K562 (cell line): Measurements from ENCODE around the gene ACOT7. TPM values are rescaled to one million over a fixed set of nuclear protein-coding genes. Genes with fewer than 3 reads are reported as not detected.
A peak's percentile ranks its signal among the peaks of the same experiment; 100 is the strongest.

Source experiments
- ATAC-seq: fragments of 200-7000 bp; cut with Tn5 transposase; 3 replicates; pipeline ENCODE4 v1.9.1; 2020; ENCODE audit warnings: moderate library complexity
- BruUV-seq: library from RNA; stranded (reverse); fragments of 400-500 nt; replicated peaks from 2 replicates; lab custom pipeline; 2021; lab: Mats Ljungman, UMichigan
- CTCF ChIA-PET: fragments of 300-600 bp; formaldehyde crosslinking; extraction: SDS; loops from one replicate; lab custom pipeline; 2021; ENCODE audit warnings: low intra/inter-chr PET ratio; lab: Yijun Ruan, JAX
- POLR2A ChIA-PET: fragments of 300-600, 350-650 bp; sonication (Branson Sonifier 250); formaldehyde crosslinking; extraction: SDS; loops from one replicate; lab custom pipeline; 2021; ENCODE audit warnings: antibody characterized with exemption, inconsistent platforms; lab: Yijun Ruan, JAX
- DNase-seq, 4 experiments: peaks; one replicate each; pipeline versions ENCODE4 v3.0.0 to v3.0.0-alpha.2; 2011 to 2018; ENCODE audit warnings: low spot score in 3 of 4, mixed read lengths in 3 of 4; ENCODE audit errors: extremely low read depth in 1 of 4
- FAIRE-seq: peaks from 2 replicates; lab custom pipeline; 2011; peaks lifted over from hg19 to GRCh38; lab: Jason Lieb, UNC
- H2AFZ ChIP-seq: 2 replicates; pipeline ENCODE4 v1.6.0; 2011; ENCODE audit warnings: low read depth, low read length, control low read depth, inconsistent platforms
- H3K27ac ChIP-seq: fragments of 200-600 bp; 3 replicates; pipeline ENCODE4 v1.8.0; 2011; ENCODE audit warnings: low read depth, mild to moderate bottlenecking, control low read depth, inconsistent platforms, low read length, moderate library complexity, mixed read lengths; ENCODE audit errors: extremely low read depth
- H3K27me3 ChIP-seq, 2 experiments: fragments of 300-600 bp in 1 of 2; 2 replicates in 1 of 2; 3 replicates in 1 of 2; pipeline versions ENCODE4 v1.6.0 to v1.8.0; 2011; ENCODE audit warnings: inconsistent platforms in 2 of 2, low read length in 2 of 2, mild to moderate bottlenecking in 1 of 2, mixed read lengths in 1 of 2, moderate library complexity in 1 of 2; ENCODE audit not compliant: control insufficient read depth in 2 of 2, insufficient read depth in 2 of 2
- H3K36me3 ChIP-seq: fragments of 300-600 bp; 3 replicates; pipeline ENCODE4 v1.8.0; 2011; ENCODE audit warnings: mild to moderate bottlenecking, low read length, inconsistent platforms; ENCODE audit not compliant: control insufficient read depth, insufficient read depth
- H3K4me1 ChIP-seq, 2 experiments: fragments of 200-600 bp in 1 of 2; replicated peaks in 1 of 2; 2 replicates in 1 of 2; 3 replicates in 1 of 2; pipeline versions ENCODE4 v1.5.1 to v1.8.0; 2011; ENCODE audit warnings: inconsistent platforms in 2 of 2, low read length in 2 of 2, mild to moderate bottlenecking in 1 of 2, mixed read lengths in 1 of 2, moderate library complexity in 1 of 2; ENCODE audit not compliant: control insufficient read depth in 2 of 2, insufficient read depth in 2 of 2
- H3K4me2 ChIP-seq: 2 replicates; pipeline ENCODE4 v1.6.1; 2011; ENCODE audit warnings: low read length, control low read depth, inconsistent platforms, mixed read lengths; ENCODE audit not compliant: insufficient read depth
- H3K4me3 ChIP-seq: fragments of 200-600 bp; sonication (generic), shearing (Covaris generic); 2 replicates; pipeline ENCODE4 v1.5.1; 2016; ENCODE audit warnings: control low read depth, inconsistent platforms
- H3K79me2 ChIP-seq: fragments of 200-600 bp; 3 replicates; pipeline ENCODE4 v1.8.0; 2011; ENCODE audit warnings: low read length, inconsistent platforms; ENCODE audit not compliant: control insufficient read depth, insufficient read depth
- H3K9ac ChIP-seq, 2 experiments: 2 replicates each; pipeline versions ENCODE4 v1.6.0 to v1.6.1; 2011; ENCODE audit warnings: low read depth in 2 of 2, low read length in 2 of 2, control low read depth in 1 of 2, inconsistent platforms in 1 of 2, mild to moderate bottlenecking in 1 of 2, mixed read lengths in 1 of 2; ENCODE audit not compliant: insufficient read depth in 1 of 2
- H3K9me1 ChIP-seq: one replicate; pipeline ENCODE4 v1.6.0; 2011; ENCODE audit warnings: inconsistent platforms, mild to moderate bottlenecking, low read length, moderate library complexity; ENCODE audit not compliant: control insufficient read depth, insufficient read depth
- H3K9me3 ChIP-seq: replicated peaks from 2 replicates; pipeline ENCODE4 v1.5.1; 2011; ENCODE audit warnings: low read depth, low read length, inconsistent platforms; ENCODE audit not compliant: control insufficient read depth, insufficient read depth
- H4K20me1 ChIP-seq: replicated peaks from 2 replicates; pipeline ENCODE4 v1.6.1; 2011; ENCODE audit warnings: low read length, inconsistent platforms, mixed read lengths; ENCODE audit not compliant: control insufficient read depth, insufficient read depth
- ARID2 ChIP-seq: fragments of 450-650 bp; IDR thresholded peaks from 2 replicates; pipeline ENCODE4 v1.6.1; 2017; ENCODE audit warnings: antibody characterized with exemption, mild to moderate bottlenecking
- ATF7 ChIP-seq: fragments of 450-650 bp; IDR thresholded peaks from 2 replicates; pipeline ENCODE4 v1.7.1; 2014; ENCODE audit warnings: mild to moderate bottlenecking, moderate library complexity
- GATAD2B ChIP-seq: fragments of 450-650 bp; IDR thresholded peaks from 2 replicates; pipeline ENCODE4 v1.6.1; 2017; ENCODE audit warnings: mild to moderate bottlenecking, borderline replicate concordance
- HIVEP1 ChIP-seq: fragments of 250-450 bp; sonication (Bioruptor Pico); IDR thresholded peaks from 2 replicates; pipeline ENCODE4 v1.4.0; 2020; ENCODE audit warnings: mild to moderate bottlenecking
- KDM5B ChIP-seq: fragments of 200-600 bp; sonication (generic); IDR thresholded peaks from 2 replicates; pipeline ENCODE4 v1.6.1; 2012; ENCODE audit warnings: low read depth, mild to moderate bottlenecking, moderate library complexity, low read length, control low read depth, inconsistent platforms; ENCODE audit not compliant: insufficient replicate concordance
- LARP7 ChIP-seq: fragments of 450-650 bp; IDR thresholded peaks from 2 replicates; pipeline ENCODE4 v1.6.1; 2016
- NR1H2 ChIP-seq: sonication (generic); formaldehyde crosslinking; IDR thresholded peaks from 2 replicates; pipeline ENCODE4 v1.4.0; 2020; ENCODE audit warnings: mild to moderate bottlenecking, missing genetic modification reagents
- POLR2AphosphoS2 ChIP-seq: IDR thresholded peaks from 2 replicates; pipeline ENCODE4 v1.6.1; 2012; ENCODE audit warnings: low read length, improper control_type of control experiment
- SMARCA4 ChIP-seq: fragments of 450-650 bp; IDR thresholded peaks from 2 replicates; pipeline ENCODE4 v1.6.1; 2016
- TCFL5 ChIP-seq: fragments of 250-450 bp; sonication (Bioruptor Pico); conservative IDR thresholded peaks from 2 replicates; pipeline ENCODE4 v1.6.1; 2021; ENCODE audit warnings: mild to moderate bottlenecking, moderate library complexity, matching md5 sums
- ZNF384 ChIP-seq: IDR thresholded peaks from 2 replicates; pipeline ENCODE4 v1.6.1; 2012; ENCODE audit warnings: low read depth, low read length, improper control_type of control experiment
- ZNF551 ChIP-seq: fragments of 250-450 bp; sonication (Bioruptor Pico); IDR thresholded peaks from 2 replicates; pipeline ENCODE4 v1.5.0; 2021; ENCODE audit warnings: mild to moderate bottlenecking, moderate library complexity
- WGBS: fragments of 100-300 bp; shearing (Covaris generic); methylation state at CpG from one replicate; pipeline ENCODE4 v1.1.6; 2016; ENCODE audit warnings: low coverage, mixed read lengths; ENCODE audit not compliant: insufficient coverage; ENCODE audit errors: missing lambda C conversion rate; 5-methylcytosine and 5-hydroxymethylcytosine counted together
- in situ Hi-C: fragments of 300-500 bp; cut with MboI; formaldehyde crosslinking; loops from 4 replicates; pipeline ENCODE4 v1.15.0; 2018; ENCODE audit warnings: inconsistent platforms, mixed read lengths
- intact Hi-C: fragments of 100-400 bp; cut with micrococcal nuclease; formaldehyde crosslinking; loops from 2 replicates; pipeline ENCODE4 v1.14.2; 2022
- polyA plus RNA-seq, 8 experiments: library from polyadenylated mRNA; depleted of rRNA in 4 of 8; stranded (reverse) in 5 of 8; unstranded in 3 of 8; fragments of >200 nt; fragmentation: Nextera tagmentation in 2 of 8; fragmentation: Illumina TruSeq in 1 of 8; extraction: Ambion mirVana in 2 of 8; extraction: Trizol in 1 of 8; gene quantifications; 2 replicates each; pipeline versions ENCODE4 v1.2.1 to v1.2.3, GENCODE V29; 2011 to 2014; ENCODE audit warnings: inconsistent platforms in 1 of 8, missing spikeins in 1 of 8
- total RNA-seq, 7 experiments: library from RNA; depleted of rRNA in 6 of 7; stranded (reverse); fragments of >200 nt in 6 of 7; fragmentation: Illumina TruSeq in 2 of 7; extraction: Trizol in 2 of 7; gene quantifications; 2 replicates each; pipeline versions ENCODE4 v1.2.1 to v1.2.3, GENCODE V29; 2011 to 2021; ENCODE audit warnings: low replicate concordance in 1 of 7
- TF ChIP-seq, protein P1 (sequence below): fragments of 450-650 bp; IDR thresholded peaks from 2 replicates; pipeline ENCODE4 v1.6.1; 2017; ENCODE audit warnings: mild to moderate bottlenecking, moderate library complexity
- TF ChIP-seq, protein P2 (sequence below), 2 experiments: fragments of 450-650 bp; IDR thresholded peaks; 2 replicates each; pipeline ENCODE4 v1.6.1; 2016
- TF ChIP-seq, protein P3 (sequence below): fragments of 150-350 bp; conservative IDR thresholded peaks from 2 replicates; pipeline ENCODE4 v1.6.1; 2014; ENCODE audit warnings: low read length

ACOT7 gene
- total and polyA plus RNA-seq, 9 of the 15 experiments (the other 6 are each of a cell fraction or from before 2014, with no cell fraction given): 7.0 to 92.6 (median 37.2) TPM

DNA sequence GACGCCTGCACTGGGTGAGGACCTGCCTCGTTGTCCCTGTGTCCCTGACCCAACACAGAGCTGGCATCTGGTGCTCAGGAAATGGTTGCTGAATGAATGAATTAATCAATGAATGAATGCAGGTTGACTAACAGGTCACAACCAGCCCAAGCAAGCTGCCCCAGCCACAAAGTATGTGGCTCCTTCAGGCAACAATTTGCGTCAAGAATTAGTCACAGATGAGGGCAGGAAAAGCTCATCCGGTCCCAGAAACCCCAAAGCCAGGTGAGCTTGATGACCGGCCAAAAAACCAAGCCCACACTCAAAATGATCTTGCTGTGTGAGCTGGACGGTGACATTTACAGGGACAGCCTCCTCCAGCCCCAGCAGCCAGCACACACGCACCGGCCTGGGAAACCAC, 92.0 kb downstream of the ACOT7 start (continued):
- TF ChIP-seq, protein P1, sequence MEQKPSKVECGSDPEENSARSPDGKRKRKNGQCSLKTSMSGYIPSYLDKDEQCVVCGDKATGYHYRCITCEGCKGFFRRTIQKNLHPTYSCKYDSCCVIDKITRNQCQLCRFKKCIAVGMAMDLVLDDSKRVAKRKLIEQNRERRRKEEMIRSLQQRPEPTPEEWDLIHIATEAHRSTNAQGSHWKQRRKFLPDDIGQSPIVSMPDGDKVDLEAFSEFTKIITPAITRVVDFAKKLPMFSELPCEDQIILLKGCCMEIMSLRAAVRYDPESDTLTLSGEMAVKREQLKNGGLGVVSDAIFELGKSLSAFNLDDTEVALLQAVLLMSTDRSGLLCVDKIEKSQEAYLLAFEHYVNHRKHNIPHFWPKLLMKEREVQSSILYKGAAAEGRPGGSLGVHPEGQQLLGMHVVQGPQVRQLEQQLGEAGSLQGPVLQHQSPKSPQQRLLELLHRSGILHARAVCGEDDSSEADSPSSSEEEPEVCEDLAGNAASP: no peak
- TF ChIP-seq, protein P2, sequence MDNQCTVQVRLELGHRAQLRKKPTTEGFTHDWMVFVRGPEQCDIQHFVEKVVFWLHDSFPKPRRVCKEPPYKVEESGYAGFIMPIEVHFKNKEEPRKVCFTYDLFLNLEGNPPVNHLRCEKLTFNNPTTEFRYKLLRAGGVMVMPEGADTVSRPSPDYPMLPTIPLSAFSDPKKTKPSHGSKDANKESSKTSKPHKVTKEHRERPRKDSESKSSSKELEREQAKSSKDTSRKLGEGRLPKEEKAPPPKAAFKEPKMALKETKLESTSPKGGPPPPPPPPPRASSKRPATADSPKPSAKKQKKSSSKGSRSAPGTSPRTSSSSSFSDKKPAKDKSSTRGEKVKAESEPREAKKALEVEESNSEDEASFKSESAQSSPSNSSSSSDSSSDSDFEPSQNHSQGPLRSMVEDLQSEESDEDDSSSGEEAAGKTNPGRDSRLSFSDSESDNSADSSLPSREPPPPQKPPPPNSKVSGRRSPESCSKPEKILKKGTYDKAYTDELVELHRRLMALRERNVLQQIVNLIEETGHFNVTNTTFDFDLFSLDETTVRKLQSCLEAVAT (IDR thresholded peaks at IDR 0.05): no peak
- TF ChIP-seq ZNF384 (no peak), LARP7 (no peak), POLR2AphosphoS2 (no peak), NR1H2 (CRISPR knock-in tag) (no peak), ARID2 (no peak)
- TF ChIP-seq, all 486 proteins: peak for 0

DNA sequence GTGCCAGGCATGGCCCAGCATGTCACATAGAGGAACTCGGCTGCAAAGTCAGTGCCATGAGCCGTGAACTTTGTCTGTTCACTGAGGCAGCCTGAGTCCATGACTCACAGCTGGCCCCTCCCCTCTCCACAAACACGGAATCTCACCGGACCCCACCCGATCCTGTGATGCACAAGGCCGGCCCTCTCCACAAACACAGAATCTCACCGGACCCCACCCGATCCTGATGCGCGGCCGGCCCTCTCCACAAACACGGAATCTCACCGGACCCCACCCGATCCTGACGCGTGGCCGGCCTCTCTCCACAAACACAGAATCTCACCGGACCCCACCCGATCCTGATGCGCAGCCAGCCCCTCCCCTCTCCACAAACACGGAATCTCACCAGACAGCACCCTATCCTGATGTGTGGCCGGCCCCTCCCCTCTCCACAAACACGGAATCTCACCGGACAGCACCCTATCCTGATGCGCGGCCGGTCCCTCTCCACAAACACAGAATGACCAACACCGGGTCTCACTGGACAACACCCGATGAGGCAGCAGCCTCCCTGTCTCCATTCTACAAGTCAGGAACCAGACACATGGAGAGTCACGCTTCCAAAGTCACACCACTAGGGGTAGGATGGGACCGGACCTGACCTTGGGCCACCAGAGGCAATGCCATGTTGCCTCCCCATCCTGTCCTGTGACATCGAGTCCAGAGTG, 93.1 kb downstream of the ACOT7 start:
- Histone ChIP-seq H3K4me1 (peaks cover 0 to 10% of the 10 kb centered on the region in 2 experiments; a peak in 2 of 5 replicates), H3K9me1 (no peaks in the 10 kb centered on the region), H3K4me3 (no peak overlapping the region), H3K79me2 (no peaks in the 10 kb centered on the region), H3K27me3 (no peaks in the 10 kb centered on the region), H3K4me2 (no peak overlapping the region), H2AFZ (no peak overlapping the region), H3K9ac (peak overlapping the region in 1 of 2 experiments; percentile 33; a peak in 1 of 4 replicates), H3K27ac (no peak overlapping the region), H3K9me3 (no peaks in the 10 kb centered on the region), H4K20me1 (peaks cover 7% of the 10 kb centered on the region), H3K36me3 (0 out of 3 replicates have a peak, but pooled peaks cover 2% of the 10 kb centered on the region)
- no peak for DNase-seq
- in situ Hi-C loops (no loop called here), intact Hi-C loops (no loop called here)
- ChIA-PET CTCF (no interaction called here), POLR2A (interaction anchor here (0.6 to 0.7 kb wide), 2 partner anchors 10 to 390 kb away, joined by 4 read pairs; no protein-coding TSS in a partner anchor)
- 75% methylated on average over 27 of the region's 32 CpGs for WGBS
- ATAC-seq: peak; percentile 35; the same call in 2 of the 3 replicates
- no TSS peak for BruUV-seq
- no peak for FAIRE-seq
- no peak for TF ChIP-seq SMARCA4
- TF ChIP-seq, protein P3, sequence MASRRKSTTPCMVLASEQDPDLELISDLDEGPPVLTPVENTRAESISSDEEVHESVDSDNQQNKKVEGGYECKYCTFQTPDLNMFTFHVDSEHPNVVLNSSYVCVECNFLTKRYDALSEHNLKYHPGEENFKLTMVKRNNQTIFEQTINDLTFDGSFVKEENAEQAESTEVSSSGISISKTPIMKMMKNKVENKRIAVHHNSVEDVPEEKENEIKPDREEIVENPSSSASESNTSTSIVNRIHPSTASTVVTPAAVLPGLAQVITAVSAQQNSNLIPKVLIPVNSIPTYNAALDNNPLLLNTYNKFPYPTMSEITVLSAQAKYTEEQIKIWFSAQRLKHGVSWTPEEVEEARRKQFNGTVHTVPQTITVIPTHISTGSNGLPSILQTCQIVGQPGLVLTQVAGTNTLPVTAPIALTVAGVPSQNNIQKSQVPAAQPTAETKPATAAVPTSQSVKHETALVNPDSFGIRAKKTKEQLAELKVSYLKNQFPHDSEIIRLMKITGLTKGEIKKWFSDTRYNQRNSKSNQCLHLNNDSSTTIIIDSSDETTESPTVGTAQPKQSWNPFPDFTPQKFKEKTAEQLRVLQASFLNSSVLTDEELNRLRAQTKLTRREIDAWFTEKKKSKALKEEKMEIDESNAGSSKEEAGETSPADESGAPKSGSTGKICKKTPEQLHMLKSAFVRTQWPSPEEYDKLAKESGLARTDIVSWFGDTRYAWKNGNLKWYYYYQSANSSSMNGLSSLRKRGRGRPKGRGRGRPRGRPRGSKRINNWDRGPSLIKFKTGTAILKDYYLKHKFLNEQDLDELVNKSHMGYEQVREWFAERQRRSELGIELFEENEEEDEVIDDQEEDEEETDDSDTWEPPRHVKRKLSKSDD: no peak
- no peak for TF ChIP-seq ATF7
- TF ChIP-seq TCFL5 (CRISPR knock-in tag): no peak
- no peak for TF ChIP-seq ZNF551 (CRISPR knock-in tag)
- no peak for TF ChIP-seq GATAD2B
- TF ChIP-seq HIVEP1: no peak
- no peak for TF ChIP-seq KDM5B
